DMS153 treated with DMSO at 0.1 percent for 48 hours (cell line): ENCODE data around the gene ACBD5.

Source experiments
- DNase-seq: peaks from one replicate; lab custom pipeline; 2025; ENCODE audit not compliant: unreplicated experiment; lab: John Stamatoyannopoulos, UW

Gene ACBD5

DNA sequence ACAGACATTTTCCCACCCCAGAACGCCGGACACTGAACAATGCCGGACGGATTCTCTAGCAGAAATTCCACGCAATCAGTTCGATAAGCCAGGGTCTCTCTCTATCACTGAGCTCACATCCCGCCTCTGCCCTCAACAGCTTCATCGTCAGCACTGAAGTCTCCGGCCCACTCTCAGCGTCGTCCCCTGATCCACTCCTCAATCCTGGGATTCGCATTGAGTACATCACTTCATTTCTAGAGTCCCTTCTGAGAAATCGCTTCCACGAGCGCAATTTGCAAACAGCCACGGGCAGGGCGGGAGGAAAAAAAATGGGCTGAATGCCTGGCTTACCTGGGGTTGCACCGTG, 86.8 kb downstream of the ACBD5 start:
- no peak for DNase-seq

GRCh38 chr10:27153329-27153728, 87.3 kb downstream of the ACBD5 start:
- DNase-seq: no peak

GRCh38 chr10:27152687-27153086, 87.9 kb downstream of the ACBD5 start:
- no peak for DNase-seq

DNA sequence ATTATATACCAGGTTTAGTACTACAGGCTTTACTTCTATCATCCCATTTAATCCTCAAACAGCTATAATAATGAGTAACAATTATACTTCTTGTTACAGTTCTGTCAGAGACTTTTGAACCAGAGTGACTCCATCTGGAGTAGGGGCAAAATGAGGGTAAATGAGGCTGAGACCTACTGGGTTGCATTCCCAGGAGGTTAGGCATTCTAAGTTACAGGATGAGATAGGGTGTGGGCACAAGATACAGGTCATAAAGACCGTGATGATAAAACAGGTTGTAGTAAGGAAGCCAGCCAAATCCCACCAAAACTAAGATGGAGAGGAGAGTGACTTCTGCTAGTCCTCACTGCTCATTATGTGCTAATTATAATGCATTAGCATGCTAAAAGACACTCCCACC, 90.3 kb downstream of the ACBD5 start:
- DNase-seq: no peak

- DNase-seq: no peak
These were observed 92.9 kb downstream of the ACBD5 start for GRCh38 chr10:27147701-27148100.

- no peak for DNase-seq
These were observed 94.7 kb downstream of the ACBD5 start for GRCh38 chr10:27145937-27146336.
